Chondrocyte (in vitro differentiated cells): ENCODE measurements around the gene CHPT1. TPM values are rescaled to one million over a fixed set of nuclear protein-coding genes. Genes with fewer than 3 reads are reported as not detected.

Experiments
- DNase-seq: peaks from one replicate; pipeline ENCODE4 v3.0.0; 2021; ENCODE audit warnings: mixed read lengths, low spot score
- H3K27ac Mint-ChIP-seq: one replicate; pipeline ENCODE4 v1.8.0; 2021; ENCODE audit warnings: mild to moderate bottlenecking, moderate library complexity, mixed read lengths; ENCODE audit not compliant: unreplicated experiment
- H3K27me3 Mint-ChIP-seq: 2 replicates; pipeline ENCODE4 v1.8.0; 2021; ENCODE audit warnings: low read depth, mixed read lengths
- H3K36me3 Mint-ChIP-seq: 2 replicates; pipeline ENCODE4 v1.8.0; 2021; ENCODE audit warnings: low read depth, mixed read lengths
- H3K4me1 Mint-ChIP-seq: 2 replicates; pipeline ENCODE4 v1.8.0; 2021; ENCODE audit warnings: low read depth, mild to moderate bottlenecking, mixed read lengths
- H3K4me3 Mint-ChIP-seq: one replicate; pipeline ENCODE4 v1.8.0; 2021; ENCODE audit warnings: mild to moderate bottlenecking, moderate library complexity, mixed read lengths; ENCODE audit not compliant: unreplicated experiment
- H3K9me3 Mint-ChIP-seq: 2 replicates; pipeline ENCODE4 v1.8.0; 2021; ENCODE audit warnings: low read depth, mixed read lengths
- total RNA-seq: library from RNA; stranded (reverse); gene quantifications from 3 replicates; pipeline ENCODE4 v1.2.1, GENCODE V29; 2021
- TF ChIP-seq, protein P1 (sequence below): fragments of 200-600 bp; sonication (generic); IDR thresholded peaks from 2 replicates; pipeline ENCODE4 v1.5.0; 2021; ENCODE audit warnings: antibody characterized with exemption, mild to moderate bottlenecking, moderate library complexity

Gene CHPT1
- total RNA-seq, 1 donor from 2014 or later, result 36.3 TPM

DNA sequence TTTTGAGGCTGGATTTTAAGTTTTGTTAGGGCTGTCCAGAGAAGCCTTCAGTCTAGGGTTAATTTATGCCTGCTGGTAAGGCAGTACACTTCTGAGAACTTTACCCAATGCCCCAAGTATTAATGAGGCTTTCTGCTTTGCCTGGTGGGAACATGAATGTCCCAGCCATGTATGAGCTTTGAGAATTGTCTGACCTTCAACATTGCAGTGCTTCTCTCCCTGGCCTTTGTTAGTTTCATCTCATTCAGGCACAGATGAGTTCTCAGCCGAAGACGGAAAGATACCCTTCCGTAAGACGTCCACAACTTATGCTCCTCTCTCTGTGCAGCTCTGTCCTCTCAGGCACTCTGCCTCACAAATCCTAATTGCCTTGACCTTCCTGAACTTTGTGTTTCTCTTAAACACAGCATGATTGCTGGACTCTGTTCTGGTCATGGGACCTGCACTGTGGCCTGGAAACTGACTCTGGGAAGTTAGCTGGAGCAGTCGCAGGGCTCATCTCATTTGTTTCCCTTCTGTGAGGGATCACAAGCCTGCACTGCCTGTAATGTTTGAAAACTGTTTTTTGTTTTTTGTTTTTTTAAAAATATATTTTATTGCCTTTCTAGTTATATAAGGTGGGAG is 15.7 kb downstream of the CHPT1 start:
- DNase-seq, result no peak
- Mint-ChIP-seq H3K9me3 (no peaks in the 10 kb centered on the region), H3K27ac (peak overlapping the region; percentile 1), H3K36me3 (no peaks in the 10 kb centered on the region), H3K4me1 (peaks cover 19% of the 10 kb centered on the region), H3K27me3 (no peaks in the 10 kb centered on the region), H3K4me3 (no peak overlapping the region)
- TF ChIP-seq, protein P1, sequence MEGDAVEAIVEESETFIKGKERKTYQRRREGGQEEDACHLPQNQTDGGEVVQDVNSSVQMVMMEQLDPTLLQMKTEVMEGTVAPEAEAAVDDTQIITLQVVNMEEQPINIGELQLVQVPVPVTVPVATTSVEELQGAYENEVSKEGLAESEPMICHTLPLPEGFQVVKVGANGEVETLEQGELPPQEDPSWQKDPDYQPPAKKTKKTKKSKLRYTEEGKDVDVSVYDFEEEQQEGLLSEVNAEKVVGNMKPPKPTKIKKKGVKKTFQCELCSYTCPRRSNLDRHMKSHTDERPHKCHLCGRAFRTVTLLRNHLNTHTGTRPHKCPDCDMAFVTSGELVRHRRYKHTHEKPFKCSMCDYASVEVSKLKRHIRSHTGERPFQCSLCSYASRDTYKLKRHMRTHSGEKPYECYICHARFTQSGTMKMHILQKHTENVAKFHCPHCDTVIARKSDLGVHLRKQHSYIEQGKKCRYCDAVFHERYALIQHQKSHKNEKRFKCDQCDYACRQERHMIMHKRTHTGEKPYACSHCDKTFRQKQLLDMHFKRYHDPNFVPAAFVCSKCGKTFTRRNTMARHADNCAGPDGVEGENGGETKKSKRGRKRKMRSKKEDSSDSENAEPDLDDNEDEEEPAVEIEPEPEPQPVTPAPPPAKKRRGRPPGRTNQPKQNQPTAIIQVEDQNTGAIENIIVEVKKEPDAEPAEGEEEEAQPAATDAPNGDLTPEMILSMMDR, result no peak

- no peaks in the 10 kb centered on the region for H3K27me3 Mint-ChIP-seq
- no peak overlapping the region for H3K27ac Mint-ChIP-seq
- no peak overlapping the region for H3K4me3 Mint-ChIP-seq
- no peak for DNase-seq
- H3K4me1 Mint-ChIP-seq, result peaks cover 19% of the 10 kb centered on the region
- no peaks in the 10 kb centered on the region for H3K36me3 Mint-ChIP-seq
- TF ChIP-seq, protein P1, result no peak
- H3K9me3 Mint-ChIP-seq, result no peaks in the 10 kb centered on the region
These were observed 16.5 kb downstream of the CHPT1 start for GRCh38 chr12:101713930-101714329.

DNA sequence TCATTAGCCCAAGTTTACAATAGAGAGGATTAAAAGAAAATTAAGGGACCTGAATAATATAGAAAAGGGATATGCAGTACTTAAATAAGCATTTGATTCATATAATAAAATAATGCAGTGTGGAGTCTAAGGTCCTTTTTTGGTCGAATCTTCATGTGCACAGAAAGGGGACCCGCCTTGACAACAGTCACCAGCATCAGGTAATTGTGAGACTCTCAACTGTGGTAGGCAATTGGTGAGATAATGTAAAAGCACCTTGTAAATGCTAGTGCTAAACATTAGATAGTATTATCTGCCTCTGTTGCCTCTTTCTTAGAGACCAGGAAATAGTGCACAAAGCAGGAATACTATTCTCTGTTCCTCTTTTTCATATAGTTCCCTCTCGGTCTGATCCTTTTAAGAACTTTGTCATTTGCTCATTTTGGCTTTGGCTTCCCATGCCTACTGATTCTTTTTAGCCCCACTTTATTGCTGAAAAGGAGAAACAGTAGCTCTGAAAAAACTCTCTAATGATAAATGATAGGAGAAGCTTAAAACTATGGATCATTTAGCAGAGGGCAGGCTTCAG is 17.5 kb downstream of the CHPT1 start:
- Mint-ChIP-seq H3K9me3 (no peaks in the 10 kb centered on the region), H3K27ac (no peak overlapping the region), H3K27me3 (no peaks in the 10 kb centered on the region), H3K4me1 (peaks cover 22% of the 10 kb centered on the region), H3K36me3 (no peaks in the 10 kb centered on the region), H3K4me3 (no peak overlapping the region)
- no peak for DNase-seq
- TF ChIP-seq, protein P1, result no peak

DNA sequence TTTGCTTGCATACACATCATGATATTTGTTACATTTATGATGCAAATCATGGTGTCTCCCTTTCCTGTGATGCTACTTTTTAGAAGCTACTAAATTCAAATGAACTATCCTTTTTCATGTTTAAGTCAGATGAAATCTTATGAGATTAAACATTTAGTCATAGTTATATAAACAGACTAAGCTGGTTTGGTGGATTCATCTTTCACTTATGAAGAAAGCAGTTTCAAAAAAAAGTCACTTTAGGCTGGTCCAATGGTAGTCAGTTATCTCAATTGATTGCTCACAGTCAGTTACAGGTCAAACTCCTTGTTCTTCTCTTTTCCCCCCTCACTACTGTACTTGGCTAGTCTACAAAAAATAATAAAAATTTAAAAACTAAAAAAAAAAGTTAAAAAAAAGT is 22.1 kb downstream of the CHPT1 start:
- Mint-ChIP-seq H3K4me1 (peaks cover 3% of the 10 kb centered on the region), H3K27ac (no peak overlapping the region), H3K9me3 (no peaks in the 10 kb centered on the region), H3K4me3 (no peak overlapping the region), H3K36me3 (peaks cover 3% of the 10 kb centered on the region), H3K27me3 (no peaks in the 10 kb centered on the region)
- TF ChIP-seq, protein P1, result no peak
- DNase-seq, result no peak

- Mint-ChIP-seq H3K36me3 (peaks cover 3% of the 10 kb centered on the region), H3K4me3 (no peak overlapping the region), H3K9me3 (no peaks in the 10 kb centered on the region), H3K4me1 (peaks cover 3% of the 10 kb centered on the region), H3K27me3 (no peaks in the 10 kb centered on the region), H3K27ac (no peak overlapping the region)
- no peak for DNase-seq
- TF ChIP-seq, protein P1, result no peak
These were observed 22.7 kb downstream of the CHPT1 start for GRCh38 chr12:101720118-101720517.
